ENCODE measurements around the gene RNF103.

DNA sequence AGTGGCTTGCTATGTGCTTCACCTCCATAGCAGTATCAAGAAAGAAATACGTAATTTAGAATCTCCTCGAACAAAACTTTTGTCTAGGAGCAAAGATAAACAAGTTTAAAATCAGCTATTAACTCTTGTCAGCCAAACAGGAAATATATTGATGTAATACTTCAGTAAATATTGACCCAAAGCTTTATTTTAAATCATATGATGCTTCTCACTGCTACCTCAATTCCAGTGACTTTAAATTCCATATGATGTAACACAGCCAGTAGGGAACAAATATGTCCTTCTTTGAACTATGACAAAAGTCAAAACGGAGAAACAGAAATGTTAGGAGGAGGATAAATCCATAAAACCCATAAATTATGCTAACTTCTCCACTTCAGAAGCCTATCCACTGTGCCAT, 7.2 kb downstream of the RNF103 start:
- no peak for TF ChIP-seq CTCF (conservative IDR thresholded peaks at IDR 0.05 in 1 of 2, IDR thresholded peaks at IDR 0.05 in 1 of 2; ENCODE audit: low read depth in 1 of 2, low read length in 2 of 2)
- TF ChIP-seq EZH2 (IDR thresholded peaks at IDR 0.05; ENCODE audit: low read length, missing control alignments) = no peak

All from fibroblast of lung (primary cell).